HepG2 (cell line): ENCODE measurements around the gene CTDSP2. TPM values are rescaled to one million over a fixed set of nuclear protein-coding genes. Genes with fewer than 3 reads are reported as not detected.

ENCODE experiments used
- ATF1 ChIP-seq: IDR thresholded peaks from 2 replicates; pipeline ENCODE4 v1.6.1; 2016; ENCODE audit warnings: mild to moderate bottlenecking, control low read depth
- CEBPZ ChIP-seq: IDR thresholded peaks from 2 replicates; pipeline ENCODE4 v1.6.1; 2012; ENCODE audit warnings: low read length, improper control_type of control experiment
- CSRNP2 ChIP-seq: sonication (generic); formaldehyde crosslinking; conservative IDR thresholded peaks from 2 replicates; pipeline ENCODE4 v1.8.0; 2022; ENCODE audit warnings: low read depth, missing genetic modification reagents
- FOXJ3 ChIP-seq: sonication (generic); formaldehyde crosslinking; IDR thresholded peaks from 2 replicates; pipeline ENCODE4 v1.4.0; 2020; ENCODE audit warnings: missing genetic modification reagents, mild to moderate bottlenecking, borderline replicate concordance
- HOXA7 ChIP-seq: sonication (generic); formaldehyde crosslinking; IDR thresholded peaks from 2 replicates; pipeline ENCODE4 v1.8.1; 2022; ENCODE audit warnings: mild to moderate bottlenecking, missing genetic modification reagents, moderate library complexity
- KLF11 ChIP-seq: IDR thresholded peaks from 2 replicates; pipeline ENCODE4 v1.6.1; 2016; ENCODE audit warnings: missing compliant biosample characterization
- MED13 ChIP-seq: sonication (generic); formaldehyde crosslinking; IDR thresholded peaks from 2 replicates; pipeline ENCODE4 v1.5.0; 2020; ENCODE audit warnings: missing genetic modification reagents
- SALL1 ChIP-seq: sonication (generic); formaldehyde crosslinking; IDR thresholded peaks from 2 replicates; pipeline ENCODE4 v1.8.0; 2022; ENCODE audit warnings: mild to moderate bottlenecking, missing genetic modification reagents
- SAP130 ChIP-seq: IDR thresholded peaks from 2 replicates; pipeline ENCODE4 v1.6.1; 2016; ENCODE audit warnings: low read depth
- XBP1 ChIP-seq: sonication (generic); formaldehyde crosslinking; IDR thresholded peaks from 2 replicates; pipeline ENCODE4 v1.5.0; 2020; ENCODE audit warnings: missing genetic modification reagents
- ZBTB20 ChIP-seq: sonication (generic); formaldehyde crosslinking; IDR thresholded peaks from 2 replicates; pipeline ENCODE4 v1.8.1; 2023; ENCODE audit warnings: missing genetic modification reagents, low read depth, mild to moderate bottlenecking, borderline replicate concordance
- ZC3H13 ChIP-seq: sonication (generic); formaldehyde crosslinking; IDR thresholded peaks from 2 replicates; pipeline ENCODE4 v1.8.1; 2023; ENCODE audit warnings: mild to moderate bottlenecking, missing genetic modification reagents, moderate library complexity
- ZFY ChIP-seq: sonication (generic); formaldehyde crosslinking; IDR thresholded peaks from 2 replicates; pipeline ENCODE4 v1.4.0; 2020; ENCODE audit warnings: missing genetic modification reagents
- ZMYM4 ChIP-seq: sonication (generic); formaldehyde crosslinking; IDR thresholded peaks from 2 replicates; pipeline ENCODE4 v1.8.1; 2023; ENCODE audit warnings: mild to moderate bottlenecking, missing genetic modification reagents
- ZNF101 ChIP-seq: sonication (generic); formaldehyde crosslinking; IDR thresholded peaks from 2 replicates; pipeline ENCODE4 v1.4.0; 2020; ENCODE audit warnings: mild to moderate bottlenecking, low read depth, missing genetic modification reagents, borderline replicate concordance
- ZSCAN31 ChIP-seq: sonication (generic); formaldehyde crosslinking; IDR thresholded peaks from 2 replicates; pipeline ENCODE4 v1.5.0; 2020; ENCODE audit warnings: low read depth, mild to moderate bottlenecking, missing genetic modification reagents
- polyA plus RNA-seq, 8 experiments: library from polyadenylated mRNA; depleted of rRNA in 3 of 8; stranded (reverse) in 7 of 8; unstranded in 1 of 8; fragments of >200 nt; fragmentation: Illumina TruSeq in 4 of 8; extraction: Trizol in 4 of 8; gene quantifications; 2 replicates each; pipeline versions ENCODE4 v1.2.1 to v1.2.3, GENCODE V29; 2011 to 2016; ENCODE audit warnings: low read depth in 4 of 8, missing spikeins in 1 of 8, mixed read lengths in 1 of 8; ENCODE audit not compliant: insufficient read depth in 1 of 8
- total RNA-seq, 5 experiments: library from RNA; depleted of rRNA; stranded (reverse); fragments of >200 nt; fragmentation: Illumina TruSeq; extraction: Trizol; gene quantifications; 2 replicates each; pipeline ENCODE4 v1.2.3, GENCODE V29; 2016; ENCODE audit warnings: low read depth in 1 of 5
- TF ChIP-seq, protein P1 (sequence below): IDR thresholded peaks from 2 replicates; pipeline ENCODE4 v1.6.1; 2016; ENCODE audit warnings: low read depth
- TF ChIP-seq, protein P2 (sequence below), 2 experiments: fragments of 450-650 bp in 1 of 2; sonication (generic) in 1 of 2; formaldehyde crosslinking; IDR thresholded peaks; 2 replicates each; pipeline versions ENCODE4 v1.5.0 to v1.8.0; 2020 to 2022; ENCODE audit warnings: mild to moderate bottlenecking in 1 of 2, missing genetic modification reagents in 1 of 2
- TF ChIP-seq, protein P3 (sequence below): sonication (generic); formaldehyde crosslinking; IDR thresholded peaks from 2 replicates; pipeline ENCODE4 v1.8.0; 2022; ENCODE audit warnings: mild to moderate bottlenecking, missing genetic modification reagents

Gene CTDSP2
- total and polyA plus RNA-seq, 2 of the 13 experiments (the other 11 are each of a cell fraction or from before 2014, with no cell fraction given) = 38.1 to 82.5 TPM

DNA sequence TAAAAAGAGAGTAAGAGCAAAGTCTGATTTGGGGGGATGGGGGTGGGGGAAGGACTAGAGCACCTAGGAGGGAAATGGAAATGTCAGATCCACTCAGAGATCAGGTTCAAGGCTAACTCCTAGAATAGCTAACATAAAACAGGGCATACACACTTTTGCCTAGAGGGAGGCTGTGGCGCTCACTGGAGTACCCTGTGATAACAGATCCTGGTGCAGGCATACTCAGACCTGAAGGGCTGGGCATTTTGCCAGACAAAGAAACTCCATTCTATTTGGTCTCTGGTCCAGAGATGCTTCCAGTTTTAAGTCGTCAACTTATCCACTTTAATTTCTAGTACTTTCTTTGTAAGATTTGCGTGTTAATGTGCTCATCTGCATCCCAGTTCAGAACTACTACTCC, 5.8 kb downstream of the CTDSP2 start (continued):
- TF ChIP-seq, protein P1, sequence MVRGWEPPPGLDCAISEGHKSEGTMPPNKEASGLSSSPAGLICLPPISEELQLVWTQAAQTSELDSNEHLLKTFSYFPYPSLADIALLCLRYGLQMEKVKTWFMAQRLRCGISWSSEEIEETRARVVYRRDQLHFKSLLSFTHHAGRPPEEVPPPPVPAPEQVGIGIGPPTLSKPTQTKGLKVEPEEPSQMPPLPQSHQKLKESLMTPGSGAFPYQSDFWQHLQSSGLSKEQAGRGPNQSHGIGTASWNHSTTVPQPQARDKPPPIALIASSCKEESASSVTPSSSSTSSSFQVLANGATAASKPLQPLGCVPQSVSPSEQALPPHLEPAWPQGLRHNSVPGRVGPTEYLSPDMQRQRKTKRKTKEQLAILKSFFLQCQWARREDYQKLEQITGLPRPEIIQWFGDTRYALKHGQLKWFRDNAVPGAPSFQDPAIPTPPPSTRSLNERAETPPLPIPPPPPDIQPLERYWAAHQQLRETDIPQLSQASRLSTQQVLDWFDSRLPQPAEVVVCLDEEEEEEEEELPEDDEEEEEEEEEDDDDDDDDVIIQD = no peak
- no peak for TF ChIP-seq KLF11 (CRISPR knock-in tag)
- no peak for TF ChIP-seq XBP1
- TF ChIP-seq, protein P2, sequence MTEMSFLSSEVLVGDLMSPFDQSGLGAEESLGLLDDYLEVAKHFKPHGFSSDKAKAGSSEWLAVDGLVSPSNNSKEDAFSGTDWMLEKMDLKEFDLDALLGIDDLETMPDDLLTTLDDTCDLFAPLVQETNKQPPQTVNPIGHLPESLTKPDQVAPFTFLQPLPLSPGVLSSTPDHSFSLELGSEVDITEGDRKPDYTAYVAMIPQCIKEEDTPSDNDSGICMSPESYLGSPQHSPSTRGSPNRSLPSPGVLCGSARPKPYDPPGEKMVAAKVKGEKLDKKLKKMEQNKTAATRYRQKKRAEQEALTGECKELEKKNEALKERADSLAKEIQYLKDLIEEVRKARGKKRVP (CRISPR knock-in tag; IDR thresholded peaks at IDR 0.05) = no peak
- TF ChIP-seq SALL1 (CRISPR knock-in tag) = 0 out of 2 replicates have a peak, but pooled peaks have one; percentile 11
- TF ChIP-seq, protein P3, sequence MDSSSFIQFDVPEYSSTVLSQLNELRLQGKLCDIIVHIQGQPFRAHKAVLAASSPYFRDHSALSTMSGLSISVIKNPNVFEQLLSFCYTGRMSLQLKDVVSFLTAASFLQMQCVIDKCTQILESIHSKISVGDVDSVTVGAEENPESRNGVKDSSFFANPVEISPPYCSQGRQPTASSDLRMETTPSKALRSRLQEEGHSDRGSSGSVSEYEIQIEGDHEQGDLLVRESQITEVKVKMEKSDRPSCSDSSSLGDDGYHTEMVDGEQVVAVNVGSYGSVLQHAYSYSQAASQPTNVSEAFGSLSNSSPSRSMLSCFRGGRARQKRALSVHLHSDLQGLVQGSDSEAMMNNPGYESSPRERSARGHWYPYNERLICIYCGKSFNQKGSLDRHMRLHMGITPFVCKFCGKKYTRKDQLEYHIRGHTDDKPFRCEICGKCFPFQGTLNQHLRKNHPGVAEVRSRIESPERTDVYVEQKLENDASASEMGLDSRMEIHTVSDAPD = 0 out of 2 replicates have a peak, but pooled peaks have one; percentile 36
- no peak for TF ChIP-seq ZNF101
- peak; percentile 38; the same call in 1 of the 2 replicates for TF ChIP-seq SAP130 (CRISPR knock-in tag)
- no peak for TF ChIP-seq ZBTB20 (CRISPR knock-in tag)
- TF ChIP-seq HOXA7 (CRISPR knock-in tag) = no peak
- TF ChIP-seq ZMYM4 = peak; percentile 28; the same call in 1 of the 2 replicates
- TF ChIP-seq FOXJ3 (CRISPR knock-in tag) = no peak
- TF ChIP-seq ATF1 (CRISPR knock-in tag) = no peak
- TF ChIP-seq ZC3H13 (CRISPR knock-in tag) = no peak
- no peak for TF ChIP-seq ZFY
- no peak for TF ChIP-seq CEBPZ
- no peak for TF ChIP-seq MED13
- 0 out of 2 replicates have a peak, but pooled peaks have one; percentile 7 for TF ChIP-seq ZSCAN31 (CRISPR knock-in tag)
- TF ChIP-seq CSRNP2 (CRISPR knock-in tag) = no peak
